GM21528 (cell line): Measurements from ENCODE around the gene FAM153A.
"Not testable (repeated sequence)": the region's sequence is repeated elsewhere in the genome, so short reads cannot be mapped to it uniquely, and the experiment has no call there.

Source experiments
- ATAC-seq: cut with Tn5 transposase; IDR thresholded peaks from one replicate; pipeline ENCODE4 v1.9.1; 2021; ENCODE audit warnings: mild to moderate bottlenecking, moderate library complexity; ENCODE audit not compliant: unreplicated experiment, low FRiP score

The FAM153A gene

DNA sequence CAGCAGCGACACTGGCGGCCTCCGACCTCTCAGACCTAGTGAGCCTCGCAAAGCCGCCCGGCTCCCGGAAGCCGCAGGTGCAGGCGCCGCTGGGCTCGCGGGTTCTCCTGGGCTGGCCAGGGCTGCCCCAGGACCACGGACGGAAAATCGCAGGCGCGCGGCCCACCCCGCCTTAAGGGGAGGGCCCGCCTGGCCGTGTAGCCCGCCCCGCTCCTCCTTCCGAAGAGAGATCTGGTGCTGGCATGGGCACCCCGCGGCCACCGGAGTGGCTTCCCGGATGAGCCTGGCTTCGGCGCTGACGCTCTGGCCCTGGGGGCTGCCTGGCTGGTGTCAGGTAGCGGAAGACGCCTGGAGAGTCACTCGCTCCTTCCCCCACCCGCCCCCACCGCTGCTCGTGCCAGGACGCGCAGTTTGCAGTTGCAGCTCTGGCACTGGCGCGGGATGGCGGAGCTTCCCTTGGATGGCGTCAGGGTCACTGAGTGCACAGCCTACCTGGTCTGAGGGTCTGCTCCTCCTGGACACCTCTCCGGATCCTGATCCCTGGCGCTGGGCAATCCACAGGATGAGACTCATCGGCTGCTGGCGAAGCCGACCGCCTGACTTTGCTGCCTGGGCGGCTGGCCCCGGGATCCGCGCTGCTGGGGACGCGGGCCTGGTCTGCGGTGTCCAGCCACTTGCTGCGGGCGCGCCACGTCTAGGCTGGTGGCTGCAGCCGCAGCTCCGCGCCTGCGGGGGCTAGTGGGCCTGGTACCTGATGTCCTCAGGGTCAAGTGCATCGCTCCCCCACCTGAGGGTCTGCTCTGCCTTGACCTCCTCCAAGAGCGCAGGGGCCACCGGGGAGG lies at the start of gene FAM153A:
Gene FAM153A (minus strand): TSS at position 108 of the 842 bp plus-strand sequence.
- ATAC-seq, result not testable (repeated sequence)

DNA sequence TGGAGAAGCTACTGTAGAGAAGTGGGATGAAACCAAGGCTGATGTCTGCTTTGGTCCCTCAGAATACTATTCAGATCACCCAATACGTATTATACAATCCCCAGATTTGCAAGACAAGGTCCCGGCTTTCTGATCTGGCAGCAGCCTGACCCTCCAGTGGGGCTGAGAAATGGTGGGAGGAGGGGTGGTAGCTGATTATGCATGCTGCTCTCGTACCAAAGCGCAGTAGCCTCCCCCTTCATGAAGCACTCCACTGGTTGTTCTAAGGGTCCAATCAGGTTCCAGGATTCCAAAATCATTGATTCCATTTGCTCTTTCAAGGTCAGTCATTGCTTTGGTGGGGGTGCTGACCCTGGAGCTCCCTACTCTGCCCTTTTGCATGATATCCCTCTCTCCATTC lies 49.6 kb upstream of the FAM153A start:
- not testable (repeated sequence) for ATAC-seq

DNA sequence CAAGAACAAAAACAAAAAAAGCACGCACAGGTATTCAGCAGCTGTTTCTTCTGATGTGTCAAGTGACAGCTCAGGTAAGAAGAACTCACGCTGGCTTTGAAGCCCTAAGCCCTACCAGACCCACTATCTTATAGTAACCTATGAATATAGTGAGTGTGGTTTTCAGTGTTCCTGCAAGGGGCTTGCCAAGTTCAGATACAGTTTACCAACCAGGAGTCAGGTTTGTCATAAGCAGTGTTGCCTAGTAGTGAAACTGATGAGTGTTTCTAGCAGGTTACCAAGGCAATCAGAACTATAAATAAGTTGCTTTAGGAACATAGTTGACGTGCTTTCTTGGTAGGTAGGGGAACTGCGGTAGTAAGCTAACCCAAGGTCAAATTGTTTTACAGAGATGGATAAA lies 43.4 kb upstream of the FAM153A start:
- not testable (repeated sequence) for ATAC-seq

DNA sequence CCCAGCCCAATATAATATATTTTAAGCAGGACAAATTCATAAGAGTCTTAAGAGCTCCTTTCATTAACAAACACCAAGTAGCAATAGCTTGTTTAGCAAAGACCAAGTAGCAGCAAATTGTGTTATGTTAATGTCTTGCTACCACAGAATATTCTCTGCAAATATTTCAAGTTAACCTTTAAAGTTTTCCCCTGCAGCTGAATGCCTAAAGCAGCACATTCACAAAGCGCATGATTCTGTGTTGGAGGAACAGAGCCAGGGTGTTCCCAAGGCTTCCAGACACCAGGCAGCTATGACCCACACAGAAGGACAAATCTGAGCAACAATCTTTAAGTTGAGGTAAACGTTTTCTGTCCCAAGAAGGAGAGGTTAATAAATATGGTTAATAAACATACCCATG lies 42.1 kb upstream of the FAM153A start:
- not testable (repeated sequence) for ATAC-seq

DNA sequence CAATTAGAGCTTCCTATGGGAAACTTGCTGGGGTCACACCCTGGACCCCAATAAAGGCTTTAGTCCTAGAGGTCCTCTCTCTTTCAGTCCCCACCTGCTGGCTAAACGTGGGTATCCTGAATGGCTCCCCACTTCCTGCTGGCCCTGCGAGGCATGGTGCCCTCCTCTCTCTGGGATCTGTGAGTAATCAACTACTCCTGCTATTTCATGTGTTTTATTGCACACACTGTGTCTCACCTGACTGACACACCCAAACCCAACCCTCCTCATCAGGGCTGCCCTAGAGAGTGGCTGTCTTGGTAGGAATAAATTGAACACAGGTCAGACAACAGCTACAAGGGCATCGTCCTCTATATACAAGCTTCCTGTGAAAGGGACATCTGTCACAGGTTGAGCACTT lies 39.8 kb upstream of the FAM153A start:
- not testable (repeated sequence) for ATAC-seq

DNA sequence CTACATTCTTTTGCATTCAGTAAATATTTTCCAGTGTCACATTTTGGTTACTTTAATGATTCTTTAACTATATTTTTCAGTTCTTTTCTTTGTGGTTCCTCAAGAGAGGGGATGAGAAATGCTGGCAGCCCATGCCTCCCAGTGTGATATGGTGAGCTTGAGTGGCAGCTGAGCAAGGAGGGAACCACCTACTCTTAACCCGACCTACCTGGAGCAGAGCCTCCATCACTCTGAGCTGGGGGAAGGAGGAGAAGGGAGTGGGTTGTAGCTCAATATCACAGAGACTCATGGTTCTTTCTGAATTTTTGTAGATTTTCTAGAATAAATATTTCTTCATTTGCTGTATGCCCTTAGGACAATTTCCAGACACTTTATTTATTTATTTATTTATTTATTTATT lies 37.0 kb upstream of the FAM153A start:
- ATAC-seq, result not testable (repeated sequence)

DNA sequence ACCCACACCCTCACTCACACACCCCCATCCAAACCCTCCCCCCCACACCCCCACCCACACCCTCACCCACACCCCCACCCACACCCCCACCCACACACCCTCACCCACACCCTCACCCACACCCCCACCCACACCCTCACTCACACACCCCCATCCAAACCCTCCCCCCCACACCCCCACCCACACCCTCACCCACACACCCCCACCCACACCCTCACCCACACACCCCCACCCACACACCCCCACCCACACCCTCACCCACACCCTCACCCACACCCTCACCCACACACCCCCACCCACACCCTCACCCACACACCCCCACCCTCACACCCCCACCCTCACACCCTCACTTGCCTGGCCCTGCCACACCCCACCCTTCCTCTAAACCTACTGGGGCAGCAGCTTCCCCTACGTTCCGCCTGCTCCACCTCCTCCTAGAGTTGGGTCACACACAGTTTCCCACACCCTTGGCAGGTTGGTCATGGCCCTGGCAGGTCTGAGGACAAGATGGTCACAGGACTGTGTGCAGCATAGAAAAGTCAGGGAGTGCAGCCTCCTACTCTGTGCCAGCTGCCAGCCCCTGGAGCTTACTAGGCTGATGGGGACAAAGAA lies 30.2 kb upstream of the FAM153A start:
- ATAC-seq, result not testable (repeated sequence)

DNA sequence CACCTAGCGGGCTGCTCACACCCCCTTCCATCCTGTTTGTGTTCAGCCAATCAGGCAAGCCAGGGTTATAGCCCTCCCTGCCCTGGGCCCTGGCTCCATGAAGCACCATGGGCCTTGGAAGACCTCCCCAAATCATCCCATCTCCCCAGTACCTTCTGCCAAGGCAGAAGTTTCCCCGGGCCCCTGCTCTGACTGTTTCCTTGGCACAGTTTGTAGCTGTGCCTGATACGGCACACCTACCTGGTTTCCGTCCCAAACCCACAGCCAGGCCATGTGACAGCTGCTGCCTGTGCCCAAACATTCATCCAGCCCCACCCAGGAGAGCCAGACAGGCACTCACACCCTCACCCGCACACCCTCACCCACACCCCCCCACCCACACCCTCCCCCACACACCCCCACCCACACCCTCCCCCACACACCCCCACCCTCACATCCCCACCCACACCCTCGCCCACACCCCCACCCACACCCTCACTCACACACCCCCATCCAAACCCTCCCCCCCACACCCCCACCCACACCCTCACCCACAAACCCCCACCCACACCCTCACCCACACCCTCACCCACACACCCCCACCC lies 29.6 kb upstream of the FAM153A start:
- ATAC-seq, result not testable (repeated sequence)

DNA sequence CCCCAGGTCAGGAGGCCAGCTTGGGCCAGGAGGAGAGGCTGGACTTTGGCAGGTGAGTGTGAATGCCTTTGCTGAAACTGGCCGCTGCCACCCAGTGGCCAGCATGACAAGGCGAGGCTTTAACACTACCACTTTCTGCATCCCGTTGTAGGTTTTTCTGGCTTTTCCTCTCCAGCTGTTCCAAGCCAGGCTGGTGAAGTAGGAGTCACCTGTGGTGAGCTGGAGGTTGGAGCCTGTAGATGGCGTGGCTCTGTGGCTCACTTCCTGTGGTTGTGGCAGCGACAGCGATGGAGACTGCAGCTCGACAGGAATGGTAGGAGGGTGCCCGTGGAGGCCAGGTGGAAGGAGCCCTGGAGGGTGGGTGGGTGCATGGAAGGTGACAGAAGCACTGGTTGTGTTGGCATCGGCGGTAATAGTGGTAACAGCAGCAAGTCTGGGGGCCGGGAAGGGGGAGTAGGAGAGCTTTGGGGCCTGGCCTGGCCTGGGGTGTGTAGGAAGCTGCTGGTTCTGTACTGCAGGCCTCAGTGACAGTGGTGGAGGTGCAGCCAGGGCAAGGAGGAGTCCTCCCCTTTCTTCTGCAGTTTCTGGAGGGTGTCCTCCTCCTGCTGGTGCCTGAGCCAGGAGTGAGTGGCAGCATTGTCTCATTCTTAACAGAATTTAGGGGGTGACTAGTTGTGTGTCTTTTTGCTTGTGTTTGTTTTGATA lies 26.7 kb upstream of the FAM153A start:
- not testable (repeated sequence) for ATAC-seq

DNA sequence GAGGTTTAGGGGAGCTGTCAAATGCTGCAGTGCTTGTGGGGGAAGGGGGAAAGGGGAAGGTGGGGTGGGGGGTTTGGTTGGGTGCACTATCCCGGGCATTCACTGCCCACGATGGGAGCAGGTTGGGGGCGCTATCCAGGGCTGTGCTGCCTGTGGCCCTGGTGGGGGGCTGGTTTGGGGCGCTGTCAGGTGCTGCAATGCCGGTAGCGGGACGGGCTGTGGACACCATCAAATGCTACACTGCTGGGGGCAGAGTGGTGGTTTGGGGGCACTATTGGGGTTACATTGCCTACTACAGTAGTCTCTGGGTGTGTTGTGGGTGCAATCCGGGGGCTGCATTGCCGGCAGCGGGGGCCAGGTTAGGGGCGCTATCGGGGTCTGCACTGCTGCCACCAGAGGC lies 25.7 kb upstream of the FAM153A start:
- ATAC-seq, result not testable (repeated sequence)

DNA sequence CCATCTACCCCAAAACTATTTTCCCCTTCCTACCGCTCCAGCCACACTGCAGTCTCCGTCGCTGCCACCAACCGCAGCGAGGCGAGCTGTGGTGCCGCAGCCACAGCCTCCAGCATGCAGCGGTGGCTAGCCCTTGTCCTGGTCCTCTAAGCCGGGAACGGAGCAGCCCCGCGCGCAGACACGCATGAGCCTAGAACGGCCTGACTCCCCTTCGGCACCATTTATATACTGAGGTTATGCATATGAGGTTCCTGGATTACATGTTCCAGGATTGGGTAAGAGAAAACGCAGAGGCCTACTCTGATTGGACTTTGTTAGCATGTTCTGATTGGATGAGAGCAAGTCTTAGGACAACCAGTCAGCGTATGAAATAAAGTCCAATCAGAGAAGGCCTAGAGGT lies 24.6 kb upstream of the FAM153A start:
- ATAC-seq, result not testable (repeated sequence)

DNA sequence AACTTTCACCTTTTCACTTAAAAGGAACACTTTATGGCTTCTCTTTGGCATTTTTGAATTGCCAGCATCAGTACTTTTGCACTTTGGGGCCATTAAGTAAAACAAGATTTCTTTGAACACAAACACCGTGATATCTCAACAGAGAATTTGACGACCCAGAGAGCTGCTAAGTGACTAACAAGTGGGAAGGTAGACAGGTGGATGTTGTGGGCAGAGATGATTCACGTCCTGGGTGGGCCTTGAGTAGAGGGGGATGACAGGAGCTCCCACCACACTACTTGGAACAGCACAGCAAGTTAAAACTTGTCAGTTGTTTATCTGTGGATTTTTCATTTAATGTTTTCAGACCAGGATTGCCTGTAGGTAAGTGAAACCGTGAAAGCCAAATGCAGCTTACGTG lies 18.7 kb upstream of the FAM153A start:
- ATAC-seq, result not testable (repeated sequence)

DNA sequence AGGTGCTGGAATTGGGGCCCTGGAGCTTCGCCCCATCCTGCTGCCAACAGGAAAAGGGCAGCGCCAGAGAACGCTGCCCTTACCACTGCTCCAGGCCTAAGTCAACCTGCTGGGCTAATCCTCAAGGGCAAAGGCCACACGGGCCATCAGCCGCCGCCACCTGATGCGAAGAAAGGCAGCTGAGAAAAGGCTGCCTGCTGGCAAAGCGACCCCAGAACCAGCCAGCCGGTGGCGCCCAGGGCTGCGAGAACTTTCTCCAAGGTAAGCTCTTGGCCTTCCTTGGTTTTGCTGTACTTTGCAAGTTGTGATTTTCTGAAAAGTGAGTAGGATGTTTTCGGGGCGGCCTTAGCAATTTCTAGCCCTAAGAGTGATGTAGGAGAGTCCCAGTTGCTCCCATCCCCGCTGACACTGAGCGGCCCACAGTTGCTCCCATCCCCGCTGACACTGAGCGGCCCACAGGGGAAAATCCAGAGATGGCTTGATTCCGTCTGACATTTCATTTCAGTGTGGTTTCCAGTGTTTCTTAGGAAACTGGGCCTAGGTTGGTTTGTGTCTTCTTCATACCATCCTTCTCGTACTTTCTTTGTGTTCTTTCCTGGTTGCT lies 15.6 kb upstream of the FAM153A start:
- ATAC-seq, result not testable (repeated sequence)

DNA sequence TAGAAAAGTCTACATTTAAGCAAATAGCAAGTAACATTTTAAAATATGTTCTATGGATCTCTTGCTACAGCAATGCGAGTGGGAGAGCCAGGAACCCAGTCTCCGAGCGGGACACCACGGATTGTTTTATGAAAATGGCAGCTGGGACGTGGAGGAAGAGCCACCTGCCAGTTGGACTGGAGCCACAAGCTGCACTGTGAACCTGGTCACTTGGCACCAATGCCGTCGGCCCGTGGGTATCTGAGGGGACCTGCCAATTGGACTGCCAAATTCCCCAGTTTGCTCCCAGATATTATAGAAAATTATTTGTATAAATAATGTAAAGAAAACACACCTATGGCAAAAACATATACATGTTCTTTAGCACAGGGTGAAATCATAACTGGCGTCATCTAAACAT lies 10.6 kb upstream of the FAM153A start:
- not testable (repeated sequence) for ATAC-seq

DNA sequence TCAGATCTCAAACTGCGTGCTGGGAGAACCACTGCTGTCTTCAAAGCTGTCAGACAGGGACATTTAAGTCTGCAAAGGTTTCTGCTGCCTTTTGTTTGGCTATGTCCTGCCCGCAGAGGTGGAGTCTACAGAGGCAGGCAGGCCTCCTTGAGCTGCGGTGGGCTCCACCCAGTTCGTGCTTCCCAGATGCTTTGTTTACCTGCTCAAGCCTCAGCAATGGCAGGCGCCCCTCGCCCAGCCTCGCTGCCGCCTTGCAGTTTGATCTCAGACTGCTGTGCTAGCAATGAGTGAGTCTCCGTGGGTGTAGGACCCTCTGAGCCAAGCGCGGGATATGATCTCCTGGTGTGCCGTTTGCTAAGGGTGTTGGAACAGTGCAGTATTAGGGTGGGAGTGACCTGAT lies 8.9 kb upstream of the FAM153A start:
- not testable (repeated sequence) for ATAC-seq

DNA sequence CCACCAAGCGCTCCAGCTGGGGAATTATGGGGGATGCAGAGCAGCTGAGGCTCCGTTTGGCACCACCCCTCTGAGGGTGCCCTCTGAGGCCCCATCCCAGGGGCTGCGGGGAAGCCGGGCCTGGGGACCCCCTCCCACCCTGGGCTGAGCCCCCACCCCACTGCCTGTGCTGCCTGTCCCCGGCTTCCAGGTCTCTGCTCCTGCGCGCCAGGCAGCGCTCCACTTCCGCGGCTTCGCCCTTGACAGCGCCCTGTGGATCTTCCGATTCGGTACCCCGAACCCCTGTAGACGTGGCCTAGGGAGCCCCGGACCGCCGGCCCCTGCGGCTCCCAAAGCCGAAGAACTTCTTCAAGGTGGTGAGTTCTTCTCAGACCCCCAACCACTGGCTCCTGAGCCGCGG lies 530 bp downstream of the FAM153A start:
- ATAC-seq, result not testable (repeated sequence)

DNA sequence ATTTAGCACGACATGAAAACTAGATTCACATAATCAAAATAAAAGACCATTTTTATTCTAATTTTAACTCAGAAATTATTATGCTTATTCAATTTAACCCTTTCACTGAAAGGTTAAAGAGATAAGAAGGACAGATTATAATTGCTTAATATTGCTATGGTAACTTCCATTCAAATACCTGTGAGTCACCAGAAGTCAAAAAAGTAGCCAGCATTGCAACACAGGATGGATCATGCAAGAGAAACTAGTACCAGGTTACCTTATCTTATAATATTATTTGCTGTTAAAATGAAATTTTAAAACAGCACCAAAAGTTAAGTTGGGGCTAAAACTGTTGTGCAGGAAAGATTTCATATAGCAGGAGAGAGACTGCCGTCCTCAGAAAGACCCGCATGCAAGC lies 11.5 kb downstream of the FAM153A start:
- ATAC-seq, result not testable (repeated sequence)

DNA sequence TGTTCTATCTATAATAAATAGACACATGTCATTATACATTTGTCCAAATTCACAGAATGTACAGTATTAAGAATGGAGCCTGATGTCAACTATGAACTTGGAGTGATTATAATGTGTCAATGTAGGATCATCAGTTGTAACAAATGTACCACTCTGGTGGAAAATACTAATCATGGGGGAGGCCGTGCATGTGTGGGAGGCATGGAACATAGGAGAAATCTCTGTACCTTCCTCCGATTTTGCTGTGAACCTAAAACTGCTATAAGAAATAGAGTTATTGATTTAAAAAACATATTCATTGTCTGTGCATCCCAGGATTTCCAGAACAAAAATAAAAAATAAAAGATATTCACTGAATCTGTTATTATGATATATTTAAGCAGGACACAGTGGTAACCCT lies 12.1 kb downstream of the FAM153A start:
- ATAC-seq, result not testable (repeated sequence)

DNA sequence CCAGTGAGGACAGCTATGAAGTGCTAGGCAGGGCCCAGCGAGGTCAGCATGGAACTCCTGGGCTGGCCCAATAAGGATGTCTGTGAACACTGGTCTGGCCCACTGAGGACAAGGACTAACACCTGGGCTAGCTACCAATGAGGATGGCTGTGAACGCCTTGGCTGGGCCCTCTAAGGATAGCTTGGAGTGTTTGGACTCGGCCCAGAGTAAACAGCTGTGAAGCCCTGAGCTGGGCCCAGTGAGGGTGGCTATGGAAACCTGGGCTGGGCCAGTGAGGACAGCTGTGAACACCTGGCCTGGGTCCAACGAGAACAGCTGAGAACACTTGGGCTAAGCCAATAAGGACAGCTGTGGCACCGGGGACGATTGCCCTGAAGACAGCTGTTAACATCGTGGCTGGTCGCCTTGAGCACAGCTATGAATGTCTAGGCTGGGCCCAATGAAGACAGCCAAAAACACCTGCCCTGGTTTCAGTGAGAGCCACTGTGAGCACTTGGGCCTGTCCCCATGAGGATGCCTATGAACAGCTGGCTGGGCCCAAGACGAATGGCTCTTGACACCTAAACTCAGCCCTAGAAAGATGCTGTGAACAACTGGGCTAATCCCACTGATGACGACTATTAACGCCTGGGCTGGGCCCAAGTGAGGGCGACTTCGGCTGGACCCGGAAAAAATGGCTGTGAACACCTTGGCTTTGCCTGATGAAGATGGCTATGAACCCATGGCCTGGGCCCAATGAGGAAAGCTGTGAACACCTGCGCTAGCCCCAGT lies 18.8 kb downstream of the FAM153A start:
- ATAC-seq, result not testable (repeated sequence)

DNA sequence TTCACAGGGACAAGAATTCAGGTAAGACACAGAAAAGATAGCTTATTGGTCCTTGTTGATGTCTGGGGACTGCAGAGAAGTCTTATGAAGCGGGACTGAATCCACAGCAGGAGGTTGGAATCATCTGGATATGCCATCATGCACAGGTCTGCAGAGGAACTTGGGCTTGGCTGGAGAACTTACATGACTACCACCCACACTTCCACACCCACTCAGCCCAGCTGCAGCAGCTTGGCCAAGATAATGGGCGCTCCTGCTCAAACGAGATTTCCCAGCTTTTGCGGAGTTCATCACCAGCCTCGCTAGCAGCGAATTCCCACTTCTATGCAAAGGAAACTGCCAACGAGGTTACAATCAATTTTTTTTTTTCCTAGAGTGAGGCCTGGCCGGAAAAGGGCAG lies 21.7 kb downstream of the FAM153A start:
- ATAC-seq, result not testable (repeated sequence)
